GM19467 (cell line): ENCODE data around the gene GSTA1.
"Not testable (repeated sequence)": the region's sequence is repeated elsewhere in the genome, so short reads cannot be mapped to it uniquely, and the experiment has no call there.

Experiments used
- ATAC-seq: cut with Tn5 transposase; IDR thresholded peaks from one replicate; pipeline ENCODE4 v1.9.1; 2021; ENCODE audit warnings: mild to moderate bottlenecking, moderate library complexity; ENCODE audit not compliant: unreplicated experiment

Gene GSTA1

GRCh38 chr6:52759085-52759484 lies 44.5 kb downstream of the GSTA1 start:
- ATAC-seq = no peak

DNA sequence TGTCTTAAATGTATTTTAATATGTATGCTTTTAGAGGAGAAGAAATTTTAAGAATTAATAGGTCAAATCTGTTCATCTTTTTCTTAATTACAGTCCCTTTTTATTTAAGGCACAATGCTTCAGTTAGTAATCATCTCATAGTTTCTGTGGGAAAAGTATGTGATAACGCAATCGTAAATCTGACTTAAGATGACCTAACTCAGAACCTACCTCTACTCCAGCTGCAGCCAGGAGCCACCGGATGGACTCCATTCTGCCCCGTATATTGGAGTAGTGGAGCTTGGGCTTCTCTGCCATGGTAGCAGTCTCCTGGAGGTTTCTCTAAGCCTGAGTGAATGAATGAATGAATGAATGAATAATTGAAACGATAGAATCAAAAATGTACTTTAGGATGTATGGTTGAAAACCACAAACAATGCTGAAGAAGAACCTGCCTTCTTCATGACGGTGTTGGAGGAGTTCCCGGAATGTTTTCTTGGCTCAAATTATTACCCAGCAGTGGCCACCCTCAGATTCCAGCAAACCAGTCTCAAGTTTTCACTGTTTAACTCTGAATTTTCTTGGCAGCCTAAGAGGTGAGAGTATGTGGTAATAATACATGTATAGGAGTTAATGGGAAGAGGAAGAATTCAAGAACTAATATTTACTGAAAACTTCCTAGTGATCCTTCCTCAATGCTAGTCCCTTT lies 45.8 kb downstream of the GSTA1 start:
- not testable (repeated sequence) for ATAC-seq

DNA sequence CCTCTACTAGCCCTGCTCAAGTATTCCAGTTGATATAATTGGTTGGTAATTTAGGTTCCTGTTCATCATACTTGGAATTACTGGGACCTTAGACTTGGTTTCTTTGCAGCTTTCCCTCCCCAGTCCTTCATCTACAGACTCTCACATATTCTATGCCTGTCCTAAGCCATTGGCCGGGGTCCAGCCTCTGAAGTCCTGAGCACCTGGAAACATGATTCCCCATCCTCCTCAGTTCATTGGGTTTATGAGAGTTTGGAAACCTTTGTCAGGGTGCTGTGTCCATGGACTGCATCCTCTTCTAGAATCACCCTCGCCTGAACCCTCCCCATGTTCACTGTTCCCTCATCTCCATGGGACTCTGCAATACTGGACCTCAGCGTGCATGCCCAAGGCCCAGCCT lies 49.2 kb downstream of the GSTA1 start:
- no peak for ATAC-seq

GRCh38 chr6:52753137-52753536 lies 50.5 kb downstream of the GSTA1 start:
- not testable (repeated sequence) for ATAC-seq

- no peak for ATAC-seq
These were observed 51.3 kb downstream of the GSTA1 start for GRCh38 chr6:52752310-52752709.

GRCh38 chr6:52749556-52750152 lies 54.0 kb downstream of the GSTA1 start:
- ATAC-seq = no peak

DNA sequence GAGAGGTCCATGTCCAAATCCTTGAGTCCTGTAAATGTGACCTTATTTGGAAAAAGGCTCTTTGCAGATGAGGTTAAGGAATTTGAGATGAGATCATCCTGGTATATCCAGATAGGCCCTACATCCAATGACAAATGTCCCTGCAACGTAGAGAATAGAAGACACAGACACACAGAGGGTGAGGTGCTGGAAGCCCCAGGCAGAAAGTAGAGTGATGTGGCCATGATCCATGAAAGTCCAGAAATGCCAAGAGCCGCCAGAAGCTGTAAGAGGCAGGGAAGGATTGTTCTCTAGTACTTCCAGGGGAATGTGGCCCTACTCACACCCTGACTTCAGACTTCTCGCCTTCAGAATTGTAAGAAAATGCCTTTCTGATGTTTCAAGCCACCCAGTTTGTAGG lies 56.3 kb downstream of the GSTA1 start:
- ATAC-seq = not testable (repeated sequence)

DNA sequence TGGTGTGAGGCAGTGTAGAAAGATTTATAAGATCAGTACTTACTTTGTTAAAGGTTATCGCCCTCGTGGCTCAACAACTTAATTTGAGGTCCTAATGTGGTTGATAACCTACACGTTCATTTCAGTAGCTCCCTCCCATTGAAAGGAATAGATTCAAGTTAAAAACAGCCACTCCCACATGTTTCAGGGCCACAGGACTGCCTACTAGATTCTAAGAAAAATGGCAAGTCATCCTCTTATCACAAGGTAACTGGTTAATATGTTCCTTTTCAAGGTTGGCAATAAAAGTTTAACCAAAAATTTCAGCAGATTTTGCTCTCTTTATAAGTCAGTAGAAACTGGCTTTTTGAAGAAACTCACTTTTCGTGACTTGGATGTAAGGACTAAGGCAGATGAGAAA lies 57.4 kb downstream of the GSTA1 start:
- no peak for ATAC-seq

DNA sequence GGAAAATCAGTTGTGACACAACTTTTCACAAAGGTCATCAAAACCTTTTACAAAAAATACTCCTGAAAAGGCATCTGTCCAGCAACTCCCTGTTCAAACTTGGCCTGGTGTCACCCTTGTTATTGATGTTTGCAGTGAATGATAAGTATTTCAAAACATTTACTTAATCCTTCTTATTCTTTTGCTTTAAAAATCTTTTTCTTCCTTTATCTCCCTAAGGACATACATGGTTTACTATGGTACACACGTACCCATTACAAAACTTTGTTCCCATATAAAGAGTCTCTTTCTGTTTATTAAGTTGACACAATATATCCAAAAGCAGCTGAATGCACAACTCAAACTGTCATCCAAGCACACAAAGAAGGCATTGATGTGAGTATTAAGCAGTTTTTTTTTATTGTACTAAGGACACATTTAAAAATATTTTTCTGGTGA lies 57.8 kb downstream of the GSTA1 start:
- no peak for ATAC-seq

DNA sequence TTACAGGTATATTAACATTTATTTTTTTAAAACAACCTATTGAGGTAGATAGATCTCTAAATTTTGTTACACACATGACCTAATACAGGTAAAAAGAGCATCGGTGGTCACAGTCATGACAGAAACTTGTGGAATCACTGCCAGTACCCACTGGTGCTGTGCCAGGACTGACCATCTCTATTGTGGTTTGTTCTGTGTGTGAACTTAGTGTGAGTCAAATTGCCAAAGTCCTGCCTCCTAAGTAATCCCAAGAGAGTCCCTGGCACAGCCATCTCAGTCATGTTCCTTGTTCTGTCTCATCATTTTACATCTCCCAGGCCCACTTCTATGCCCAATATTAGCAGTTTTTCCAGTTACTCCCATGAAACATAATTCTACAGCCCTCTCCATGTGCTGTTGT lies 61.7 kb downstream of the GSTA1 start:
- no peak for ATAC-seq
